Activated CD8-positive, alpha-beta memory T cell treated with anti-CD3 and anti-CD28 coated beads for 4 hours (primary cell): ENCODE data around the gene ABCA1.
"Not testable (repeated sequence)": the region's sequence is repeated elsewhere in the genome, so short reads cannot be mapped to it uniquely, and the experiment has no call there.

Source experiments
- DNase-seq, 2 donors: peaks; one replicate each; pipeline ENCODE4 v3.0.0-alpha.2; 2020; ENCODE audit warnings: low read depth in 2 of 2

ABCA1 gene

GRCh38 chr9:104950838-104951237, 22.9 kb upstream of the ABCA1 start:
- no peak for DNase-seq

- no peak for DNase-seq
These were observed 20.3 kb upstream of the ABCA1 start for GRCh38 chr9:104948277-104948676.

- no peak for DNase-seq
These were observed 16.9 kb upstream of the ABCA1 start for GRCh38 chr9:104944871-104945270.

GRCh38 chr9:104944356-104944755, 16.4 kb upstream of the ABCA1 start:
- DNase-seq, result no peak

- DNase-seq, result no peak
These were observed 13.6 kb upstream of the ABCA1 start for GRCh38 chr9:104941597-104941996.

GRCh38 chr9:104936291-104936690, 8.3 kb upstream of the ABCA1 start:
- DNase-seq, result no peak

GRCh38 chr9:104935501-104935810, 7.5 kb upstream of the ABCA1 start:
- DNase-seq, result not testable (repeated sequence)

- no peak for DNase-seq
These were observed 6.9 kb upstream of the ABCA1 start for GRCh38 chr9:104934691-104935500.

GRCh38 chr9:104933091-104933490, 5.1 kb upstream of the ABCA1 start:
- not testable (repeated sequence) for DNase-seq

GRCh38 chr9:104931256-104931655, 3.3 kb upstream of the ABCA1 start:
- DNase-seq, result no peak

GRCh38 chr9:104927216-104927911, 591 bp downstream of the ABCA1 start:
- no peak for DNase-seq

- no peak for DNase-seq
These were observed 4.2 kb downstream of the ABCA1 start for GRCh38 chr9:104923740-104924139.

- DNase-seq, result no peak
These were observed 4.7 kb downstream of the ABCA1 start for GRCh38 chr9:104923289-104923688.

GRCh38 chr9:104922748-104923147, 5.2 kb downstream of the ABCA1 start:
- DNase-seq, result not testable (repeated sequence)

GRCh38 chr9:104921067-104921741, 6.8 kb downstream of the ABCA1 start:
- DNase-seq, result no peak

- DNase-seq, result no peak
These were observed 12.2 kb downstream of the ABCA1 start for GRCh38 chr9:104915753-104916152.

- DNase-seq, result no peak
These were observed 12.9 kb downstream of the ABCA1 start for GRCh38 chr9:104915049-104915448.

GRCh38 chr9:104914466-104914865, 13.5 kb downstream of the ABCA1 start:
- DNase-seq, result no peak

GRCh38 chr9:104912606-104913005, 15.3 kb downstream of the ABCA1 start:
- no peak for DNase-seq

GRCh38 chr9:104911032-104911607, 16.8 kb downstream of the ABCA1 start:
- DNase-seq, result no peak

- DNase-seq, result no peak
These were observed 20.5 kb downstream of the ABCA1 start for GRCh38 chr9:104907278-104907951.
